IMR-90 (cell line): ENCODE data around the gene OR7G2. TPM values are rescaled to one million over a fixed set of nuclear protein-coding genes. Genes with fewer than 3 reads are reported as not detected.

ENCODE experiments used
- ATAC-seq: fragments of 200-7000 bp; cut with Tn5 transposase; 2 replicates; pipeline ENCODE4 v1.9.1; 2020; ENCODE audit warnings: low read depth, mild to moderate bottlenecking, moderate library complexity
- BruUV-seq: library from RNA; stranded (reverse); fragments of 400-500 nt; replicated peaks from 2 replicates; lab custom pipeline; 2021; lab: Mats Ljungman, UMichigan
- CTCF ChIA-PET: fragments of 300-600 bp; formaldehyde crosslinking; extraction: SDS; loops from one replicate; lab custom pipeline; 2021; ENCODE audit warnings: antibody characterized with exemption; lab: Yijun Ruan, JAX
- POLR2A ChIA-PET: fragments of 300-600 bp; sonication (Branson Sonifier 250); formaldehyde crosslinking; loops from one replicate; lab custom pipeline; 2022; ENCODE audit warnings: antibody characterized with exemption; ENCODE audit not compliant: unreplicated experiment; lab: Charles Lee
- DNase-seq: peaks from one replicate; pipeline ENCODE4 v3.0.0; 2013
- H2AFZ ChIP-seq: replicated peaks from 2 replicates; pipeline ENCODE3; 2013; ENCODE audit warnings: low read length, mild to moderate bottlenecking; ENCODE audit not compliant: poor library complexity
- H2AK5ac ChIP-seq: 2 replicates; pipeline ENCODE4 v1.6.1; 2013; ENCODE audit warnings: low read depth, low read length, inconsistent platforms
- H2AK9ac ChIP-seq: replicated peaks from 2 replicates; pipeline ENCODE3; 2013; ENCODE audit warnings: mild to moderate bottlenecking, low read depth, low read length, moderate library complexity; ENCODE audit not compliant: poor library complexity
- H2BK120ac ChIP-seq: 2 replicates; pipeline ENCODE4 v1.6.1; 2013; ENCODE audit warnings: low read depth, low read length, inconsistent platforms
- H2BK15ac ChIP-seq: 3 replicates; pipeline ENCODE4 v1.6.1; 2013; ENCODE audit warnings: low read depth, low read length, inconsistent platforms
- H2BK20ac ChIP-seq: 2 replicates; pipeline ENCODE4 v1.6.1; 2013; ENCODE audit warnings: low read depth, mild to moderate bottlenecking, inconsistent platforms, low read length, moderate library complexity
- H2BK5ac ChIP-seq: 2 replicates; pipeline ENCODE4 v1.6.1; 2013; ENCODE audit warnings: mild to moderate bottlenecking, low read depth, low read length, inconsistent platforms; ENCODE audit not compliant: poor library complexity, severe bottlenecking
- H3K14ac ChIP-seq: replicated peaks from 2 replicates; pipeline ENCODE4 v1.6.1; 2013; ENCODE audit warnings: low read depth, low read length, inconsistent platforms
- H3K18ac ChIP-seq: 2 replicates; pipeline ENCODE4 v1.6.1; 2013; ENCODE audit warnings: low read depth, low read length, control low read depth
- H3K23ac ChIP-seq: 2 replicates; pipeline ENCODE4 v1.6.1; 2013; ENCODE audit warnings: low read depth, low read length, inconsistent platforms
- H3K27ac ChIP-seq: 2 replicates; pipeline ENCODE4 v1.5.1; 2013; ENCODE audit warnings: mild to moderate bottlenecking, control low read depth, low read length; ENCODE audit not compliant: insufficient read depth
- H3K27me3 ChIP-seq: 2 replicates; pipeline ENCODE4 v1.6.1; 2013; ENCODE audit warnings: low read length; ENCODE audit not compliant: control insufficient read depth, insufficient read depth
- H3K36me3 ChIP-seq: 2 replicates; pipeline ENCODE4 v1.6.1; 2013; ENCODE audit warnings: low read length, mixed read lengths; ENCODE audit not compliant: control insufficient read depth, insufficient read depth
- H3K4ac ChIP-seq: 2 replicates; pipeline ENCODE4 v1.6.1; 2013; ENCODE audit warnings: low read depth, low read length, inconsistent platforms
- H3K4me1 ChIP-seq: 2 replicates; pipeline ENCODE4 v1.6.1; 2013; ENCODE audit warnings: low read length, mixed read lengths; ENCODE audit not compliant: control insufficient read depth, insufficient read depth
- H3K4me2 ChIP-seq: 2 replicates; pipeline ENCODE4 v1.6.1; 2013; ENCODE audit warnings: low read depth, mild to moderate bottlenecking, control low read depth, low read length, moderate library complexity
- H3K4me3 ChIP-seq: 2 replicates; pipeline ENCODE4 v1.5.1; 2013; ENCODE audit warnings: low read depth, mild to moderate bottlenecking, control low read depth, low read length, moderate library complexity; ENCODE audit not compliant: insufficient read depth
- H3K56ac ChIP-seq: 2 replicates; pipeline ENCODE4 v1.6.1; 2013; ENCODE audit warnings: low read length, inconsistent platforms; ENCODE audit not compliant: insufficient read depth; ENCODE audit errors: extremely low read depth
- H3K79me1 ChIP-seq, 2 experiments: 2 replicates each; pipeline ENCODE4 v1.6.1; 2013; ENCODE audit warnings: low read length in 2 of 2, inconsistent platforms in 1 of 2, low read depth in 1 of 2
- H3K9ac ChIP-seq: 2 replicates; pipeline ENCODE4 v1.6.1; 2013; ENCODE audit warnings: low read depth, low read length, control low read depth
- H3K9me1 ChIP-seq: 2 replicates; pipeline ENCODE4 v1.6.1; 2013; ENCODE audit warnings: low read length, inconsistent platforms; ENCODE audit not compliant: insufficient read depth
- H3K9me3 ChIP-seq: 2 replicates; pipeline ENCODE4 v1.6.1; 2013; ENCODE audit warnings: low read length; ENCODE audit not compliant: control insufficient read depth, insufficient read depth
- H4K20me1 ChIP-seq: 2 replicates; pipeline ENCODE4 v1.6.1; 2013; ENCODE audit warnings: low read length, inconsistent platforms; ENCODE audit not compliant: insufficient read depth
- H4K5ac ChIP-seq: 2 replicates; pipeline ENCODE4 v1.6.1; 2013; ENCODE audit warnings: mild to moderate bottlenecking, low read depth, low read length, control low read depth
- H4K8ac ChIP-seq, 2 experiments: 2 replicates each; pipeline ENCODE4 v1.6.1; 2013; ENCODE audit warnings: low read depth in 2 of 2, low read length in 2 of 2, control low read depth in 1 of 2, inconsistent platforms in 1 of 2
- H4K91ac ChIP-seq: 2 replicates; pipeline ENCODE4 v1.6.1; 2013; ENCODE audit warnings: low read depth, low read length, inconsistent platforms; ENCODE audit not compliant: insufficient read depth
- FOS ChIP-seq: fragments of 150-350 bp; IDR thresholded peaks from 2 replicates; pipeline ENCODE4 v1.6.1; 2016; ENCODE audit warnings: low read depth, low read length
- MAZ ChIP-seq: IDR thresholded peaks from 2 replicates; pipeline ENCODE4 v1.6.1; 2012; ENCODE audit warnings: low read depth, mild to moderate bottlenecking, low read length, improper control_type of control experiment, moderate library complexity, borderline replicate concordance
- MXI1 ChIP-seq: IDR thresholded peaks from 2 replicates; pipeline ENCODE4 v1.6.1; 2012; ENCODE audit warnings: low read depth, mild to moderate bottlenecking, low read length, moderate library complexity, borderline replicate concordance
- RFX5 ChIP-seq: IDR thresholded peaks from 2 replicates; pipeline ENCODE4 v1.8.0; 2012; ENCODE audit warnings: low read depth, mild to moderate bottlenecking, low read length, moderate library complexity
- WGBS, 2 experiments: methylation state at CpG; one replicate each; pipeline versions ENCODE4 v1.1.5 to v1.1.7; 2013; ENCODE audit warnings: missing lambda C conversion rate in 2 of 2; ENCODE audit not compliant: insufficient read length in 1 of 2; ENCODE audit errors: extremely low coverage in 2 of 2; 5-methylcytosine and 5-hydroxymethylcytosine counted together
- dilution Hi-C: fragments of 300-500 bp; cut with HindIII; formaldehyde crosslinking; loops from one replicate; pipeline ENCODE4 v1.14.3; 2018; ENCODE audit warnings: low sequenced_read_pairs; ENCODE audit not compliant: unreplicated experiment
- in situ Hi-C: fragments of 300-500 bp; cut with MboI; formaldehyde crosslinking; loops from 3 replicates; pipeline ENCODE4 v1.14.3; 2019; ENCODE audit warnings: low sequenced_read_pairs, inconsistent platforms, mixed read lengths
- intact Hi-C: fragments of 100-400 bp; cut with micrococcal nuclease; formaldehyde crosslinking; loops from 2 replicates; pipeline ENCODE4 v1.10.0; 2022
- polyA plus RNA-seq, 3 experiments: library from polyadenylated mRNA; depleted of rRNA; stranded (reverse); fragments of >200 nt; gene quantifications; 2 replicates each; pipeline ENCODE4 v1.2.3, GENCODE V29; 2012; ENCODE audit warnings: low replicate concordance in 1 of 3
- total RNA-seq: library from RNA; depleted of rRNA; stranded (reverse); fragments of >200 nt; gene quantifications from 2 replicates; pipeline ENCODE4 v1.2.3, GENCODE V29; 2012
- TF ChIP-seq, protein P1 (sequence below): fragments of 150-350 bp; IDR thresholded peaks from 2 replicates; pipeline ENCODE4 v1.6.1; 2017; ENCODE audit warnings: mild to moderate bottlenecking, antibody characterized with exemption, low read length, low read depth

Gene OR7G2
- total and polyA plus RNA-seq, 2 of the 4 experiments (the other 2 are of a cell fraction): not detected

DNA sequence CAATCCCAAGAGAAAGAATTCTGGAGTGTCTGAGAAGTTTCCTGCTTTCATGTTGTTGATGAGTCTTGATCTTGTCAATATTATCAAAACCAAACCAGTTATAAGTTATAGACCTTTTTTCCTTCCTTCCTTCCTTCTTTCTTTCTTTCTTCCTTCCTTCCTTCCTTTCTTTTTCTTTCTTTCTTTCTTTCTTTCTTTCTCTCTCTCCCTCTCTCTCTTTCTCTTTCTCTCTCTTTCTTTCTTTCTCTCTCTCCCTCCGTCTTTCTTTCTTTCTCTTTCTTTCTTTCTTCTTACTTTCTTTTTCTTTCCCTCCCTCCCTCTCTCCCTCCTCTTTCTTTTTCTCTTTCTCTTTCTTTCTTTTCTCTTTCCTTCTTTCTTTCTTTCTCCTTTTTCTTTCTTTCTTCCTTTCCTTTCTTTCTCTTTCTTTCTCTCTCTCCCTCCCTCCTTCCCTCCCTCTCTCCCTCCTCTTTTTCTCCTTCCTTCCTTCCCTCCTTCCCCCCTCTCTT, 19.7 kb upstream of the OR7G2 start, which contains the start of gene OR7G3:
Gene OR7G3, minus strand, starts transcription at position 51 of the 506 bp plus-strand sequence. Its CDS starts 0 bp downstream, at position 51.
- dilution Hi-C loops: no loop called here
- TF ChIP-seq MXI1: no peak
- no peak for TF ChIP-seq RFX5
- TF ChIP-seq MAZ: no peak
- TF ChIP-seq, protein P1, sequence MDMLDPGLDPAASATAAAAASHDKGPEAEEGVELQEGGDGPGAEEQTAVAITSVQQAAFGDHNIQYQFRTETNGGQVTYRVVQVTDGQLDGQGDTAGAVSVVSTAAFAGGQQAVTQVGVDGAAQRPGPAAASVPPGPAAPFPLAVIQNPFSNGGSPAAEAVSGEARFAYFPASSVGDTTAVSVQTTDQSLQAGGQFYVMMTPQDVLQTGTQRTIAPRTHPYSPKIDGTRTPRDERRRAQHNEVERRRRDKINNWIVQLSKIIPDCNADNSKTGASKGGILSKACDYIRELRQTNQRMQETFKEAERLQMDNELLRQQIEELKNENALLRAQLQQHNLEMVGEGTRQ: no peak
- TF ChIP-seq FOS: no peak

More for the DNA sequence above, 19.7 kb upstream of the OR7G2 start, which contains the start of gene OR7G3:
- no peak within 1 kb of the TSS for H3K9ac ChIP-seq
- H4K5ac ChIP-seq: no peak within 1 kb of the TSS
- H4K91ac ChIP-seq: no peak within 1 kb of the TSS
- no peaks in the 10 kb centered on the region for H3K27me3 ChIP-seq
- no peak within 1 kb of the TSS for H2AK5ac ChIP-seq
- H2AFZ ChIP-seq: no peak within 1 kb of the TSS
- H2BK5ac ChIP-seq: no peak within 1 kb of the TSS
- H3K14ac ChIP-seq: no peak within 1 kb of the TSS
- H3K4ac ChIP-seq: no peak within 1 kb of the TSS
- no peaks in the 10 kb centered on the region for H3K79me1 ChIP-seq
- H3K23ac ChIP-seq: no peak within 1 kb of the TSS
- in situ Hi-C loops: loop anchor here (25.0 kb wide), 1 partner anchor 935 kb away; no protein-coding TSS in a partner anchor
- no peak within 1 kb of the TSS for H3K56ac ChIP-seq
- no peak within 1 kb of the TSS for H3K4me3 ChIP-seq
- H3K9me1 ChIP-seq: no peaks in the 10 kb centered on the region
- WGBS, 2 experiments: 29% methylated on average over 1 of the region's 1 CpG; no CpG with 5 or more reads in 1 of the 2 experiments
- H3K4me1 ChIP-seq: no peaks in the 10 kb centered on the region
- H3K9me3 ChIP-seq: no peaks in the 10 kb centered on the region; the same call in 1 of the 2 replicates
- intact Hi-C loops: no loop called here
- ATAC-seq: no peak
- H2AK9ac ChIP-seq: no peak within 1 kb of the TSS
- no peaks in the 10 kb centered on the region for H4K20me1 ChIP-seq
- no peak within 1 kb of the TSS for H3K27ac ChIP-seq
- ChIA-PET POLR2A (no interaction called here), CTCF (interaction anchor here (0.5 kb wide), 1 partner anchor 23 kb away, joined by 4 read pairs; no protein-coding TSS in a partner anchor)
- no peak within 1 kb of the TSS for H3K18ac ChIP-seq
- no peaks in the 10 kb centered on the region for H3K36me3 ChIP-seq
- no peak within 1 kb of the TSS for H2BK15ac ChIP-seq
- no peak within 1 kb of the TSS for H2BK120ac ChIP-seq
- H2BK20ac ChIP-seq: no peak within 1 kb of the TSS
- no peak within 1 kb of the TSS for H3K4me2 ChIP-seq
- no peak within 1 kb of the TSS for H4K8ac ChIP-seq
- BruUV-seq: no TSS peak
- DNase-seq: no peak
